IMR-90 (cell line): ENCODE results near the gene DNAJC22. TPM values are rescaled to one million over a fixed set of nuclear protein-coding genes. Genes with fewer than 3 reads are reported as not detected.

Source experiments
- ATAC-seq: fragments of 200-7000 bp; cut with Tn5 transposase; 2 replicates; pipeline ENCODE4 v1.9.1; 2020; ENCODE audit warnings: low read depth, mild to moderate bottlenecking, moderate library complexity
- BruUV-seq: library from RNA; stranded (reverse); fragments of 400-500 nt; replicated peaks from 2 replicates; lab custom pipeline; 2021; lab: Mats Ljungman, UMichigan
- CTCF ChIA-PET: fragments of 300-600 bp; formaldehyde crosslinking; extraction: SDS; loops from one replicate; lab custom pipeline; 2021; ENCODE audit warnings: antibody characterized with exemption; lab: Yijun Ruan, JAX
- POLR2A ChIA-PET: fragments of 300-600 bp; sonication (Branson Sonifier 250); formaldehyde crosslinking; loops from one replicate; lab custom pipeline; 2022; ENCODE audit warnings: antibody characterized with exemption; ENCODE audit not compliant: unreplicated experiment; lab: Charles Lee
- DNase-seq: peaks from one replicate; pipeline ENCODE4 v3.0.0; 2013
- H2AFZ ChIP-seq: replicated peaks from 2 replicates; pipeline ENCODE3; 2013; ENCODE audit warnings: low read length, mild to moderate bottlenecking; ENCODE audit not compliant: poor library complexity
- H2AK5ac ChIP-seq: 2 replicates; pipeline ENCODE4 v1.6.1; 2013; ENCODE audit warnings: low read depth, low read length, inconsistent platforms
- H2AK9ac ChIP-seq: replicated peaks from 2 replicates; pipeline ENCODE3; 2013; ENCODE audit warnings: mild to moderate bottlenecking, low read depth, low read length, moderate library complexity; ENCODE audit not compliant: poor library complexity
- H2BK120ac ChIP-seq: 2 replicates; pipeline ENCODE4 v1.6.1; 2013; ENCODE audit warnings: low read depth, low read length, inconsistent platforms
- H2BK15ac ChIP-seq: 3 replicates; pipeline ENCODE4 v1.6.1; 2013; ENCODE audit warnings: low read depth, low read length, inconsistent platforms
- H2BK20ac ChIP-seq: 2 replicates; pipeline ENCODE4 v1.6.1; 2013; ENCODE audit warnings: low read depth, mild to moderate bottlenecking, inconsistent platforms, low read length, moderate library complexity
- H2BK5ac ChIP-seq: 2 replicates; pipeline ENCODE4 v1.6.1; 2013; ENCODE audit warnings: mild to moderate bottlenecking, low read depth, low read length, inconsistent platforms; ENCODE audit not compliant: poor library complexity, severe bottlenecking
- H3K14ac ChIP-seq: replicated peaks from 2 replicates; pipeline ENCODE4 v1.6.1; 2013; ENCODE audit warnings: low read depth, low read length, inconsistent platforms
- H3K18ac ChIP-seq: 2 replicates; pipeline ENCODE4 v1.6.1; 2013; ENCODE audit warnings: low read depth, low read length, control low read depth
- H3K23ac ChIP-seq: 2 replicates; pipeline ENCODE4 v1.6.1; 2013; ENCODE audit warnings: low read depth, low read length, inconsistent platforms
- H3K27ac ChIP-seq: 2 replicates; pipeline ENCODE4 v1.5.1; 2013; ENCODE audit warnings: mild to moderate bottlenecking, control low read depth, low read length; ENCODE audit not compliant: insufficient read depth
- H3K27me3 ChIP-seq: 2 replicates; pipeline ENCODE4 v1.6.1; 2013; ENCODE audit warnings: low read length; ENCODE audit not compliant: control insufficient read depth, insufficient read depth
- H3K36me3 ChIP-seq: 2 replicates; pipeline ENCODE4 v1.6.1; 2013; ENCODE audit warnings: low read length, mixed read lengths; ENCODE audit not compliant: control insufficient read depth, insufficient read depth
- H3K4ac ChIP-seq: 2 replicates; pipeline ENCODE4 v1.6.1; 2013; ENCODE audit warnings: low read depth, low read length, inconsistent platforms
- H3K4me1 ChIP-seq: 2 replicates; pipeline ENCODE4 v1.6.1; 2013; ENCODE audit warnings: low read length, mixed read lengths; ENCODE audit not compliant: control insufficient read depth, insufficient read depth
- H3K4me2 ChIP-seq: 2 replicates; pipeline ENCODE4 v1.6.1; 2013; ENCODE audit warnings: low read depth, mild to moderate bottlenecking, control low read depth, low read length, moderate library complexity
- H3K4me3 ChIP-seq: 2 replicates; pipeline ENCODE4 v1.5.1; 2013; ENCODE audit warnings: low read depth, mild to moderate bottlenecking, control low read depth, low read length, moderate library complexity; ENCODE audit not compliant: insufficient read depth
- H3K56ac ChIP-seq: 2 replicates; pipeline ENCODE4 v1.6.1; 2013; ENCODE audit warnings: low read length, inconsistent platforms; ENCODE audit not compliant: insufficient read depth; ENCODE audit errors: extremely low read depth
- H3K79me1 ChIP-seq, 2 experiments: 2 replicates each; pipeline ENCODE4 v1.6.1; 2013; ENCODE audit warnings: low read length in 2 of 2, inconsistent platforms in 1 of 2, low read depth in 1 of 2
- H3K9ac ChIP-seq: 2 replicates; pipeline ENCODE4 v1.6.1; 2013; ENCODE audit warnings: low read depth, low read length, control low read depth
- H3K9me1 ChIP-seq: 2 replicates; pipeline ENCODE4 v1.6.1; 2013; ENCODE audit warnings: low read length, inconsistent platforms; ENCODE audit not compliant: insufficient read depth
- H3K9me3 ChIP-seq: 2 replicates; pipeline ENCODE4 v1.6.1; 2013; ENCODE audit warnings: low read length; ENCODE audit not compliant: control insufficient read depth, insufficient read depth
- H4K20me1 ChIP-seq: 2 replicates; pipeline ENCODE4 v1.6.1; 2013; ENCODE audit warnings: low read length, inconsistent platforms; ENCODE audit not compliant: insufficient read depth
- H4K5ac ChIP-seq: 2 replicates; pipeline ENCODE4 v1.6.1; 2013; ENCODE audit warnings: mild to moderate bottlenecking, low read depth, low read length, control low read depth
- H4K8ac ChIP-seq, 2 experiments: 2 replicates each; pipeline ENCODE4 v1.6.1; 2013; ENCODE audit warnings: low read depth in 2 of 2, low read length in 2 of 2, control low read depth in 1 of 2, inconsistent platforms in 1 of 2
- H4K91ac ChIP-seq: 2 replicates; pipeline ENCODE4 v1.6.1; 2013; ENCODE audit warnings: low read depth, low read length, inconsistent platforms; ENCODE audit not compliant: insufficient read depth
- BHLHE40 ChIP-seq: fragments of 150-350 bp; IDR thresholded peaks from 2 replicates; pipeline ENCODE4 v1.6.1; 2016; ENCODE audit warnings: mild to moderate bottlenecking, low read depth, low read length
- CEBPB ChIP-seq: IDR thresholded peaks from 2 replicates; pipeline ENCODE4 v1.6.1; 2012; ENCODE audit warnings: low read depth, low read length, improper control_type of control experiment
- CHD1 ChIP-seq: IDR thresholded peaks from 2 replicates; pipeline ENCODE4 v1.6.1; 2012; ENCODE audit warnings: low read depth, low read length, improper control_type of control experiment
- CTCF ChIP-seq: conservative IDR thresholded peaks from 2 replicates; pipeline ENCODE4 v1.5.1; 2012; ENCODE audit warnings: mild to moderate bottlenecking, low read depth, low read length, improper control_type of control experiment
- ELK1 ChIP-seq: fragments of 150-350 bp; IDR thresholded peaks from 2 replicates; pipeline ENCODE4 v1.6.1; 2016; ENCODE audit warnings: low read depth, mild to moderate bottlenecking, low read length, moderate library complexity, borderline replicate concordance
- FOS ChIP-seq: fragments of 150-350 bp; IDR thresholded peaks from 2 replicates; pipeline ENCODE4 v1.6.1; 2016; ENCODE audit warnings: low read depth, low read length
- MAFK ChIP-seq: IDR thresholded peaks from 2 replicates; pipeline ENCODE4 v1.6.1; 2012; ENCODE audit warnings: low read depth, low read length, improper control_type of control experiment
- MAZ ChIP-seq: IDR thresholded peaks from 2 replicates; pipeline ENCODE4 v1.6.1; 2012; ENCODE audit warnings: low read depth, mild to moderate bottlenecking, low read length, improper control_type of control experiment, moderate library complexity, borderline replicate concordance
- MXI1 ChIP-seq: IDR thresholded peaks from 2 replicates; pipeline ENCODE4 v1.6.1; 2012; ENCODE audit warnings: low read depth, mild to moderate bottlenecking, low read length, moderate library complexity, borderline replicate concordance
- NFE2L2 ChIP-seq: fragments of 150-350 bp; IDR thresholded peaks from 2 replicates; pipeline ENCODE4 v1.6.1; 2016; ENCODE audit warnings: low read depth, mild to moderate bottlenecking, low read length
- POLR2A ChIP-seq: IDR thresholded peaks from 2 replicates; pipeline ENCODE4 v1.6.1; 2012; ENCODE audit warnings: mild to moderate bottlenecking, low read depth, low read length
- RAD21 ChIP-seq: IDR thresholded peaks from 2 replicates; pipeline ENCODE4 v1.6.1; 2012; ENCODE audit warnings: low read length, improper control_type of control experiment
- RCOR1 ChIP-seq: IDR thresholded peaks from 2 replicates; pipeline ENCODE4 v1.6.1; 2012; ENCODE audit warnings: mild to moderate bottlenecking, low read length, improper control_type of control experiment; ENCODE audit not compliant: insufficient replicate concordance
- RFX5 ChIP-seq: IDR thresholded peaks from 2 replicates; pipeline ENCODE4 v1.8.0; 2012; ENCODE audit warnings: low read depth, mild to moderate bottlenecking, low read length, moderate library complexity
- SMC3 ChIP-seq: fragments of 150-350 bp; IDR thresholded peaks from 2 replicates; pipeline ENCODE4 v1.6.1; 2016; ENCODE audit warnings: low read depth, mild to moderate bottlenecking, antibody characterized with exemption, low read length, moderate library complexity
- WGBS, 2 experiments: methylation state at CpG; one replicate each; pipeline versions ENCODE4 v1.1.5 to v1.1.7; 2013; ENCODE audit warnings: missing lambda C conversion rate in 2 of 2; ENCODE audit not compliant: insufficient read length in 1 of 2; ENCODE audit errors: extremely low coverage in 2 of 2; 5-methylcytosine and 5-hydroxymethylcytosine counted together
- dilution Hi-C: fragments of 300-500 bp; cut with HindIII; formaldehyde crosslinking; loops from one replicate; pipeline ENCODE4 v1.14.3; 2018; ENCODE audit warnings: low sequenced_read_pairs; ENCODE audit not compliant: unreplicated experiment
- in situ Hi-C: fragments of 300-500 bp; cut with MboI; formaldehyde crosslinking; loops from 3 replicates; pipeline ENCODE4 v1.14.3; 2019; ENCODE audit warnings: low sequenced_read_pairs, inconsistent platforms, mixed read lengths
- intact Hi-C: fragments of 100-400 bp; cut with micrococcal nuclease; formaldehyde crosslinking; loops from 2 replicates; pipeline ENCODE4 v1.10.0; 2022
- polyA plus RNA-seq, 3 experiments: library from polyadenylated mRNA; depleted of rRNA; stranded (reverse); fragments of >200 nt; gene quantifications; 2 replicates each; pipeline ENCODE4 v1.2.3, GENCODE V29; 2012; ENCODE audit warnings: low replicate concordance in 1 of 3
- total RNA-seq: library from RNA; depleted of rRNA; stranded (reverse); fragments of >200 nt; gene quantifications from 2 replicates; pipeline ENCODE4 v1.2.3, GENCODE V29; 2012

Gene DNAJC22
- total and polyA plus RNA-seq, 2 of the 4 experiments (the other 2 are of a cell fraction) = 8.1 to 8.2 TPM

DNA sequence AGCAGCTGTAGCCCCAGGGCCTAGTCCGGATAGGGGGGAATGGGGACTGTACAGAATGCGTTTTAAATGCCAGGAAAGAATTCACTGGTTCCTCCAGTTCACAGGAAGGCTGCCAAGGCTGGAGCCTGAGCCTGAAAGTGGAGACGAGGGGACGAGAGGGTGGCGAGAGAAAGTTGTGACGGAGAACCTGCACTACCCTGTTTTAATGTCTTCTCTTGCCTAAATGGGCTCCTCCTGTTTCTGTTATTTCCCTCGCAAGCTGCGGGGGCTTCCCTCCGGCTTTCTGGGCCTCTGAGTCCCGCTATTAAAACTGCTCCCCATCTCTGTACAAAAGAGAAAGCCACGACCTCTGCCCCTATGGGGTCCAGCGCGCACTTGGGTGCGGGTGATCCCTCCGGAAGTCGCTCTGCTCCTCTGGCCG is 14.2 kb upstream of the DNAJC22 start:
- in situ Hi-C loops = no loop called here
- H3K4me2 ChIP-seq = no peak overlapping the region
- H3K14ac ChIP-seq = no peak overlapping the region
- H2BK120ac ChIP-seq = no peak overlapping the region
- ChIA-PET POLR2A (interaction anchor here (1.0 kb wide), 1 partner anchor 10 kb away, joined by 4 read pairs; the partner anchor contains the start of gene TROAP), CTCF (interaction anchor here (1.2 to 3.6 kb wide), 8 partner anchors 10 to 248 kb away, joined by 3 to 25 read pairs (median 10); partner anchors contain the start of genes DNAJC22 and TROAP)
- H3K4ac ChIP-seq = no peak overlapping the region
- no peak overlapping the region for H2BK20ac ChIP-seq
- no peak overlapping the region for H2AK9ac ChIP-seq
- H3K56ac ChIP-seq = no peak overlapping the region
- no peaks in the 10 kb centered on the region for H4K20me1 ChIP-seq
- intact Hi-C loops = no loop called here
- 60% methylated on average over 4 of the region's 17 CpGs; no CpG with 5 or more reads in 1 of the 2 experiments for WGBS, 2 experiments
- no peak overlapping the region for H2AFZ ChIP-seq
- ATAC-seq = no peak
- TF ChIP-seq RFX5 (no peak), NFE2L2 (no peak), CHD1 (no peak), RAD21 (no peak), MAFK (no peak), RCOR1 (no peak), BHLHE40 (no peak), POLR2A (no peak), FOS (no peak), CEBPB (no peak), MAZ (no peak), SMC3 (no peak), ELK1 (no peak), CTCF (no peak), MXI1 (no peak)
- BruUV-seq = no TSS peak
- H4K91ac ChIP-seq = no peak overlapping the region
- no peak overlapping the region for H3K4me3 ChIP-seq
- H3K23ac ChIP-seq = no peak overlapping the region
- H3K4me1 ChIP-seq = no peaks in the 10 kb centered on the region
- no peaks in the 10 kb centered on the region for H3K9me3 ChIP-seq
- peaks cover 30% of the 10 kb centered on the region for H3K27me3 ChIP-seq
- no peak overlapping the region for H3K18ac ChIP-seq
- no peak overlapping the region for H3K27ac ChIP-seq
- no peak overlapping the region for H2BK5ac ChIP-seq
- no peak overlapping the region for H2AK5ac ChIP-seq
- DNase-seq = no peak
- no peak overlapping the region for H3K9ac ChIP-seq
- H3K79me1 ChIP-seq = no peaks in the 10 kb centered on the region; a peak in 1 of 4 replicates
- no peak overlapping the region for H4K5ac ChIP-seq
- H3K36me3 ChIP-seq = peaks cover 6% of the 10 kb centered on the region
- H3K9me1 ChIP-seq = no peaks in the 10 kb centered on the region
- H2BK15ac ChIP-seq = no peak overlapping the region
- dilution Hi-C loops = no loop called here
- H4K8ac ChIP-seq = no peak overlapping the region
